Right hindlimb (tissue), 1 donor: ENCODE data around the gene HBA1.
"Not testable (repeated sequence)": the region's sequence is repeated elsewhere in the genome, so short reads cannot be mapped to it uniquely, and the experiment has no call there.

ENCODE experiments used
- DNase-seq: peaks from one replicate; pipeline ENCODE4 v3.0.0-alpha.2; 2018

The HBA1 gene

GRCh38 chr16:176006-176405 lies 474 bp upstream of the HBA1 start:
- not testable (repeated sequence) for DNase-seq

- DNase-seq, result peak; percentile 77
These were observed 928 bp downstream of the HBA1 start for GRCh38 chr16:177394-177822.

- no peak for DNase-seq
These were observed 1.6 kb downstream of the HBA1 start for GRCh38 chr16:177981-178667.

- no peak for DNase-seq
These were observed 2.2 kb downstream of the HBA1 start for GRCh38 chr16:178668-179015.

GRCh38 chr16:179211-180092 lies 3.0 kb downstream of the HBA1 start:
- no peak for DNase-seq

- peak; percentile 40 for DNase-seq
These were observed 3.7 kb downstream of the HBA1 start, which contains the start of gene HBQ1 for GRCh38 chr16:180101-180675. TSS of gene HBQ1 (plus strand) at chr16:180459. CDS start at chr16:180487, 28 bp downstream.

GRCh38 chr16:180681-181564 lies 4.4 kb downstream of the HBA1 start:
- DNase-seq, result peak; percentile 39

GRCh38 chr16:181565-182021 lies 5.1 kb downstream of the HBA1 start:
- DNase-seq, result peak; percentile 72

- no peak for DNase-seq
These were observed 6.5 kb downstream of the HBA1 start for GRCh38 chr16:183005-183404.

GRCh38 chr16:185213-185612 lies 8.7 kb downstream of the HBA1 start:
- DNase-seq, result peak; percentile 39

GRCh38 chr16:185691-186090 lies 9.2 kb downstream of the HBA1 start:
- no peak for DNase-seq

- no peak for DNase-seq
These were observed 10.8 kb downstream of the HBA1 start for GRCh38 chr16:187330-187729.

GRCh38 chr16:188674-189073 lies 12.2 kb downstream of the HBA1 start:
- DNase-seq, result no peak

- no peak for DNase-seq
These were observed 13.2 kb downstream of the HBA1 start for GRCh38 chr16:189604-190186.

- no peak for DNase-seq
These were observed 15.4 kb downstream of the HBA1 start for GRCh38 chr16:191831-192230.

GRCh38 chr16:192686-193085 lies 16.2 kb downstream of the HBA1 start:
- no peak for DNase-seq

GRCh38 chr16:193441-193840 lies 17.0 kb downstream of the HBA1 start:
- DNase-seq, result no peak

- no peak for DNase-seq
These were observed 18.0 kb downstream of the HBA1 start for GRCh38 chr16:194516-194915.

- no peak for DNase-seq
These were observed 23.9 kb downstream of the HBA1 start for GRCh38 chr16:200388-200787.

GRCh38 chr16:203246-203645 lies 26.8 kb downstream of the HBA1 start:
- no peak for DNase-seq

- DNase-seq, result not testable (repeated sequence)
These were observed 27.6 kb downstream of the HBA1 start for GRCh38 chr16:204046-204445.

- not testable (repeated sequence) for DNase-seq
These were observed 32.9 kb downstream of the HBA1 start for GRCh38 chr16:209359-209758.
